HepG2 (cell line): Measurements from ENCODE around the gene CHCHD5. TPM values are rescaled to one million over a fixed set of nuclear protein-coding genes. Genes with fewer than 3 reads are reported as not detected.

Experiments
- ATAC-seq: fragments of 200-7000 bp; cut with Tn5 transposase; 3 replicates; pipeline ENCODE4 v1.9.1; 2020; ENCODE audit warnings: mild to moderate bottlenecking, moderate library complexity
- BruUV-seq: library from RNA; stranded (reverse); fragments of 400-500 nt; replicated peaks from 2 replicates; lab custom pipeline; 2021; lab: Mats Ljungman, UMichigan
- CTCF ChIA-PET: fragments of 300-600 bp; formaldehyde crosslinking; extraction: SDS; loops from one replicate; lab custom pipeline; 2021; ENCODE audit warnings: low total read pairs, inconsistent platforms, low intra/inter-chr PET ratio; lab: Yijun Ruan, JAX
- POLR2A ChIA-PET: fragments of 350-600 bp; sonication (Branson Sonifier 250); formaldehyde crosslinking; loops from one replicate; lab custom pipeline; 2020; ENCODE audit warnings: antibody characterized with exemption, inconsistent platforms; lab: Yijun Ruan, JAX
- DNase-seq: peaks from one replicate; pipeline ENCODE4 v3.0.0-alpha.2; 2015; ENCODE audit warnings: low spot score
- FAIRE-seq: peaks from 3 replicates; lab custom pipeline; 2011; peaks lifted over from hg19 to GRCh38; lab: Jason Lieb, UNC
- H2AFZ ChIP-seq: one replicate; pipeline ENCODE4 v1.6.1; 2011; ENCODE audit warnings: low read length, inconsistent platforms
- H3K27ac ChIP-seq: fragments of 300-600 bp; 3 replicates; pipeline ENCODE4 v1.8.0; 2011; ENCODE audit warnings: mixed run types, mild to moderate bottlenecking, mixed read lengths, low read length, inconsistent platforms; ENCODE audit not compliant: insufficient read depth; ENCODE audit errors: extremely low read length
- H3K27me3 ChIP-seq, 2 experiments: fragments of 200-600 bp in 1 of 2; 2 replicates in 1 of 2; 3 replicates in 1 of 2; pipeline versions ENCODE4 v1.6.0 to v1.8.0; 2011; ENCODE audit warnings: low read length in 2 of 2, mild to moderate bottlenecking in 2 of 2, moderate library complexity in 2 of 2, inconsistent platforms in 1 of 2; ENCODE audit not compliant: insufficient read depth in 2 of 2, control insufficient read depth in 1 of 2
- H3K36me3 ChIP-seq, 2 experiments: fragments of 200-600 bp in 1 of 2; replicated peaks in 1 of 2; 2 replicates in 1 of 2; 3 replicates in 1 of 2; pipeline versions ENCODE4 v1.5.1 to v1.8.0; 2011; ENCODE audit warnings: low read length in 2 of 2, inconsistent platforms in 1 of 2; ENCODE audit not compliant: insufficient read depth in 2 of 2, control insufficient read depth in 1 of 2
- H3K4me1 ChIP-seq: 2 replicates; pipeline ENCODE4 v1.5.1; 2012; ENCODE audit warnings: low read length, inconsistent platforms; ENCODE audit not compliant: insufficient read depth
- H3K4me2 ChIP-seq: 2 replicates; pipeline ENCODE4 v1.6.0; 2011; ENCODE audit warnings: low read depth, low read length, inconsistent platforms
- H3K4me3 ChIP-seq, 3 experiments: fragments of 200-600 bp in 1 of 3; sonication (generic), shearing (Covaris generic) in 1 of 3; replicated peaks in 1 of 3; 2 replicates each; pipeline ENCODE4 v1.5.1; 2011 to 2016; ENCODE audit warnings: low read length in 3 of 3, inconsistent platforms in 2 of 3, low read depth in 2 of 3, mild to moderate bottlenecking in 2 of 3, control low read depth in 1 of 3, mixed read lengths in 1 of 3; ENCODE audit not compliant: insufficient read depth in 1 of 3
- H3K79me2 ChIP-seq: one replicate; pipeline ENCODE4 v1.6.1; 2011; ENCODE audit warnings: low read length, inconsistent platforms; ENCODE audit not compliant: insufficient read depth
- H3K9ac ChIP-seq: 2 replicates; pipeline ENCODE4 v1.6.0; 2011; ENCODE audit warnings: mild to moderate bottlenecking, low read depth, low read length, inconsistent platforms; ENCODE audit not compliant: insufficient read depth
- H3K9me3 ChIP-seq: 2 replicates; pipeline ENCODE4 v1.5.1; 2012; ENCODE audit warnings: mild to moderate bottlenecking, low read length
- H4K20me1 ChIP-seq: 2 replicates; pipeline ENCODE4 v1.6.0; 2011; ENCODE audit warnings: inconsistent platforms, mild to moderate bottlenecking, low read length, moderate library complexity; ENCODE audit not compliant: insufficient read depth
- HOMEZ ChIP-seq: IDR thresholded peaks from 2 replicates; pipeline ENCODE4 v1.6.1; 2016; ENCODE audit warnings: low read depth
- MLLT10 ChIP-seq: sonication (generic); formaldehyde crosslinking; IDR thresholded peaks from 2 replicates; pipeline ENCODE4 v1.4.0; 2020; ENCODE audit warnings: missing genetic modification reagents
- PAXIP1 ChIP-seq: sonication (generic); formaldehyde crosslinking; conservative IDR thresholded peaks from 2 replicates; pipeline ENCODE4 v1.4.0; 2020; ENCODE audit warnings: mild to moderate bottlenecking, missing genetic modification reagents, moderate library complexity
- REST ChIP-seq, 2 experiments: IDR thresholded peaks; 2 replicates each; pipeline ENCODE4 v1.6.1; 2011 to 2012; ENCODE audit warnings: low read length in 2 of 2, borderline replicate concordance in 1 of 2, low read depth in 1 of 2, mild to moderate bottlenecking in 1 of 2, moderate library complexity in 1 of 2
- ZNF615 ChIP-seq: sonication (generic); formaldehyde crosslinking; IDR thresholded peaks from 2 replicates; pipeline ENCODE4 v1.5.0; 2020; ENCODE audit warnings: mild to moderate bottlenecking, missing genetic modification reagents, borderline replicate concordance
- ZNF776 ChIP-seq: sonication (generic); formaldehyde crosslinking; IDR thresholded peaks from 2 replicates; pipeline ENCODE4 v1.4.0; 2020; ENCODE audit warnings: mild to moderate bottlenecking, missing genetic modification reagents
- ZSCAN25 ChIP-seq: sonication (generic); formaldehyde crosslinking; IDR thresholded peaks from 2 replicates; pipeline ENCODE4 v1.8.0; 2022; ENCODE audit warnings: mild to moderate bottlenecking, missing genetic modification reagents
- WGBS: methylation state at CpG from one replicate; pipeline ENCODE4 v1.1.6; 2017; ENCODE audit warnings: low lambda C conversion rate; 5-methylcytosine and 5-hydroxymethylcytosine counted together
- in situ Hi-C: cut with HindIII; loops from 2 replicates; pipeline ENCODE4 v1.10.0; 2017; ENCODE audit warnings: low pct_unique_long_range_greater_than_20kb; ENCODE audit not compliant: extremely low pct_ligation_motif_present
- intact Hi-C: fragments of 100-400 bp; cut with micrococcal nuclease; formaldehyde crosslinking; loops from one replicate; pipeline ENCODE4 v1.10.0; 2022; ENCODE audit not compliant: unreplicated experiment
- polyA plus RNA-seq, 8 experiments: library from polyadenylated mRNA; depleted of rRNA in 3 of 8; stranded (reverse) in 7 of 8; unstranded in 1 of 8; fragments of >200 nt; fragmentation: Illumina TruSeq in 4 of 8; extraction: Trizol in 4 of 8; gene quantifications; 2 replicates each; pipeline versions ENCODE4 v1.2.1 to v1.2.3, GENCODE V29; 2011 to 2016; ENCODE audit warnings: low read depth in 4 of 8, missing spikeins in 1 of 8, mixed read lengths in 1 of 8; ENCODE audit not compliant: insufficient read depth in 1 of 8
- total RNA-seq, 5 experiments: library from RNA; depleted of rRNA; stranded (reverse); fragments of >200 nt; fragmentation: Illumina TruSeq; extraction: Trizol; gene quantifications; 2 replicates each; pipeline ENCODE4 v1.2.3, GENCODE V29; 2016; ENCODE audit warnings: low read depth in 1 of 5

Gene CHCHD5
- total and polyA plus RNA-seq, 2 of the 13 experiments (the other 11 are each of a cell fraction or from before 2014, with no cell fraction given) = 19.0 to 23.9 TPM

- DNase-seq (no peak), ATAC-seq (peak; percentile 35; the same call in 1 of the 3 replicates), FAIRE-seq (no peak)
- 0 out of 2 replicates have a peak, but pooled peaks have one; percentile 21 for TF ChIP-seq PAXIP1 (CRISPR knock-in tag)
- TF ChIP-seq ZNF776 = no peak
- Histone ChIP-seq H3K27me3 (no peaks in the 10 kb centered on the region), H3K79me2 (peaks cover 33% of the 10 kb centered on the region), H3K27ac (no peak overlapping the region), H3K4me3 (no peak overlapping the region), H3K9me3 (no peaks in the 10 kb centered on the region), H3K36me3 (peaks cover 22 to 81% of the 10 kb centered on the region in 2 experiments), H3K4me2 (no peak overlapping the region), H2AFZ (no peak overlapping the region), H4K20me1 (no peaks in the 10 kb centered on the region), H3K4me1 (peaks cover 20% of the 10 kb centered on the region), H3K9ac (no peak overlapping the region)
- CTCF ChIA-PET = no interaction called here
- intact Hi-C loops = no loop called here
- WGBS = 96% methylated on average over 2 of the region's 2 CpGs
- BruUV-seq = no TSS peak
- in situ Hi-C loops = no loop called here
- POLR2A ChIA-PET = no interaction called here
These were observed 35.4 kb upstream of the CHCHD5 start for GRCh38 chr2:112548980-112549379.

- DNase-seq (no peak), FAIRE-seq (no peak), ATAC-seq (no peak)
- no peaks in the 10 kb centered on the region for H3K4me1 ChIP-seq
- H3K9ac ChIP-seq = no peak overlapping the region
- intact Hi-C loops = no loop called here
- ChIA-PET POLR2A (interaction anchor here (1.0 kb wide), 1 partner anchor 18 kb away, joined by 4 read pairs; the partner anchor contains the start of gene CHCHD5), CTCF (no interaction called here)
- no peak overlapping the region for H2AFZ ChIP-seq
- in situ Hi-C loops = no loop called here
- no peak overlapping the region for H3K4me3 ChIP-seq
- no peaks in the 10 kb centered on the region for H3K79me2 ChIP-seq
- peaks cover 36 to 83% of the 10 kb centered on the region in 2 experiments for H3K36me3 ChIP-seq
- no peaks in the 10 kb centered on the region for H4K20me1 ChIP-seq
- 96% methylated on average over 3 of the region's 3 CpGs for WGBS
- H3K4me2 ChIP-seq = no peak overlapping the region
- no TSS peak for BruUV-seq
- TF ChIP-seq REST (IDR thresholded peaks at IDR 0.05; ENCODE audit: borderline replicate concordance in 1 of 2, low read depth in 1 of 2, low read length in 2 of 2) (no peak), ZSCAN25 (no peak), ZNF615 (CRISPR knock-in tag) (no peak), HOMEZ (CRISPR knock-in tag) (no peak), MLLT10 (CRISPR knock-in tag) (no peak)
- no peaks in the 10 kb centered on the region for H3K27me3 ChIP-seq
- H3K27ac ChIP-seq = no peak overlapping the region
- H3K9me3 ChIP-seq = no peaks in the 10 kb centered on the region
These were observed 18.3 kb upstream of the CHCHD5 start for GRCh38 chr2:112566104-112566503.
